Hematopoietic multipotent progenitor cell treated with erythropoietin and hydrocortisone succinate and interleukin-3 and kit ligand, for 17 days (in vitro differentiated cells): ENCODE data around the gene OSBPL8.

Experiments used
- DNase-seq: peaks from one replicate; pipeline ENCODE4 v3.0.0-alpha.2; 2015; ENCODE audit warnings: low spot score

Gene OSBPL8

GRCh38 chr12:76464631-76465166 lies 94.9 kb downstream of the OSBPL8 start:
- DNase-seq, result no peak

- DNase-seq, result no peak
These were observed 96.8 kb downstream of the OSBPL8 start for GRCh38 chr12:76462668-76463224.

GRCh38 chr12:76460807-76461206 lies 98.8 kb downstream of the OSBPL8 start:
- no peak for DNase-seq

- no peak for DNase-seq
These were observed 101.8 kb downstream of the OSBPL8 start for GRCh38 chr12:76457818-76458217.

- DNase-seq, result no peak
These were observed 102.6 kb downstream of the OSBPL8 start for GRCh38 chr12:76457010-76457409.

- DNase-seq, result peak; percentile 37
These were observed 103.8 kb downstream of the OSBPL8 start for GRCh38 chr12:76455582-76456345.

- no peak for DNase-seq
These were observed 108.0 kb downstream of the OSBPL8 start for GRCh38 chr12:76451528-76451927.

GRCh38 chr12:76450690-76451089 lies 108.9 kb downstream of the OSBPL8 start:
- DNase-seq, result no peak

- no peak for DNase-seq
These were observed 109.6 kb downstream of the OSBPL8 start for GRCh38 chr12:76449993-76450392.

- no peak for DNase-seq
These were observed 110.0 kb downstream of the OSBPL8 start for GRCh38 chr12:76449583-76449982.

GRCh38 chr12:76449016-76449415 lies 110.6 kb downstream of the OSBPL8 start:
- no peak for DNase-seq

GRCh38 chr12:76446090-76446489 lies 113.5 kb downstream of the OSBPL8 start:
- no peak for DNase-seq

GRCh38 chr12:76445462-76445861 lies 114.1 kb downstream of the OSBPL8 start:
- DNase-seq, result no peak

- DNase-seq, result no peak
These were observed 115.1 kb downstream of the OSBPL8 start for GRCh38 chr12:76444408-76444984.

- DNase-seq, result no peak
These were observed 118.6 kb downstream of the OSBPL8 start for GRCh38 chr12:76441016-76441415.

GRCh38 chr12:76432733-76433132 lies 126.8 kb downstream of the OSBPL8 start:
- DNase-seq, result no peak

- no peak for DNase-seq
These were observed 131.5 kb downstream of the OSBPL8 start for GRCh38 chr12:76428117-76428516.

- no peak for DNase-seq
These were observed 133.4 kb downstream of the OSBPL8 start for GRCh38 chr12:76426160-76426559.

- no peak for DNase-seq
These were observed 134.6 kb downstream of the OSBPL8 start for GRCh38 chr12:76424941-76425340.

- DNase-seq, result no peak
These were observed 136.8 kb downstream of the OSBPL8 start for GRCh38 chr12:76422543-76423438.

- DNase-seq, result no peak
These were observed 137.4 kb downstream of the OSBPL8 start for GRCh38 chr12:76422154-76422542.

- no peak for DNase-seq
These were observed 138.5 kb downstream of the OSBPL8 start for GRCh38 chr12:76421046-76421445.
